Suprapubic skin (tissue), 4 donors: ENCODE measurements around the gene TBC1D22A. TPM values are rescaled to one million over a fixed set of nuclear protein-coding genes. Genes with fewer than 3 reads are reported as not detected.
A peak's percentile ranks its signal among the peaks of the same experiment; 100 is the strongest.

Experiments used
- DNase-seq, 2 donors: peaks; one replicate each; pipeline ENCODE4 v3.0.0-alpha.2; 2019; ENCODE audit warnings: low spot score in 2 of 2
- H3K27ac ChIP-seq: fragments of 200-600 bp; sonication (generic); one replicate; pipeline ENCODE4 v1.5.1; 2019
- H3K27me3 ChIP-seq: fragments of 200-600 bp; sonication (generic); one replicate; pipeline ENCODE4 v1.5.1; 2019
- H3K36me3 ChIP-seq: fragments of 200-600 bp; sonication (generic); one replicate; pipeline ENCODE4 v1.5.1; 2019
- H3K4me1 ChIP-seq: fragments of 200-600 bp; sonication (generic); one replicate; pipeline ENCODE4 v1.5.1; 2019
- H3K4me3 ChIP-seq: fragments of 200-600 bp; sonication (generic); one replicate; pipeline ENCODE4 v1.5.1; 2019; ENCODE audit warnings: mild to moderate bottlenecking
- H3K9me3 ChIP-seq: fragments of 200-600 bp; sonication (generic); one replicate; pipeline ENCODE4 v1.5.1; 2019
- CTCF ChIP-seq, 2 donors: fragments of 200-600 bp in 1 of 2; fragments of 450-650 bp in 1 of 2; sonication (generic) in 1 of 2; IDR thresholded peaks; one replicate each; pipeline ENCODE4 v1.5.1; 2016 to 2019; ENCODE audit warnings: antibody characterized with exemption in 2 of 2, mild to moderate bottlenecking in 1 of 2, moderate library complexity in 1 of 2
- EP300 ChIP-seq: sonication (generic); formaldehyde crosslinking; IDR thresholded peaks from one replicate; pipeline ENCODE4 v1.6.1; 2017; ENCODE audit warnings: antibody characterized with exemption
- POLR2A ChIP-seq, 2 donors: fragments of 450-650 bp; IDR thresholded peaks; one replicate each; pipeline ENCODE4 v1.6.1; 2017; ENCODE audit warnings: antibody characterized with exemption in 2 of 2, mild to moderate bottlenecking in 2 of 2, moderate library complexity in 2 of 2
- POLR2AphosphoS5 ChIP-seq, 3 donors: sonication (generic); formaldehyde crosslinking; IDR thresholded peaks; one replicate each; pipeline ENCODE4 v1.6.1; 2017; ENCODE audit warnings: antibody characterized with exemption in 3 of 3
- WGBS: methylation state at CpG from one replicate; pipeline ENCODE4 v1.1.5; 2018; 5-methylcytosine and 5-hydroxymethylcytosine counted together
- total RNA-seq, 4 donors: library from RNA; depleted of rRNA; stranded (reverse); fragments of >200 nt; gene quantifications; one replicate each; pipeline ENCODE4 v1.1.0, GENCODE V29; 2016

The TBC1D22A gene
- total RNA-seq, 4 donors from 2014 or later, result 24.8 to 43.2 (median 35.4) TPM

- no peak for DNase-seq
- peaks cover 6% of the 10 kb centered on the region for H3K36me3 ChIP-seq
- peaks cover 11% of the 10 kb centered on the region for H3K4me1 ChIP-seq
- no peak overlapping the region for H3K27ac ChIP-seq
- TF ChIP-seq POLR2AphosphoS5 (IDR thresholded peaks at IDR 0.05) (no peak), CTCF (IDR thresholded peaks at IDR 0.05) (no peak), POLR2A (IDR thresholded peaks at IDR 0.05) (no peak)
- H3K9me3 ChIP-seq, result no peaks in the 10 kb centered on the region
- 91% methylated on average over 26 of the region's 27 CpGs for WGBS
- no peaks in the 10 kb centered on the region for H3K27me3 ChIP-seq
- no peak overlapping the region for H3K4me3 ChIP-seq
Measured at GRCh38 chr22:47041271-47042115, 279.0 kb downstream of the TBC1D22A start.

DNA sequence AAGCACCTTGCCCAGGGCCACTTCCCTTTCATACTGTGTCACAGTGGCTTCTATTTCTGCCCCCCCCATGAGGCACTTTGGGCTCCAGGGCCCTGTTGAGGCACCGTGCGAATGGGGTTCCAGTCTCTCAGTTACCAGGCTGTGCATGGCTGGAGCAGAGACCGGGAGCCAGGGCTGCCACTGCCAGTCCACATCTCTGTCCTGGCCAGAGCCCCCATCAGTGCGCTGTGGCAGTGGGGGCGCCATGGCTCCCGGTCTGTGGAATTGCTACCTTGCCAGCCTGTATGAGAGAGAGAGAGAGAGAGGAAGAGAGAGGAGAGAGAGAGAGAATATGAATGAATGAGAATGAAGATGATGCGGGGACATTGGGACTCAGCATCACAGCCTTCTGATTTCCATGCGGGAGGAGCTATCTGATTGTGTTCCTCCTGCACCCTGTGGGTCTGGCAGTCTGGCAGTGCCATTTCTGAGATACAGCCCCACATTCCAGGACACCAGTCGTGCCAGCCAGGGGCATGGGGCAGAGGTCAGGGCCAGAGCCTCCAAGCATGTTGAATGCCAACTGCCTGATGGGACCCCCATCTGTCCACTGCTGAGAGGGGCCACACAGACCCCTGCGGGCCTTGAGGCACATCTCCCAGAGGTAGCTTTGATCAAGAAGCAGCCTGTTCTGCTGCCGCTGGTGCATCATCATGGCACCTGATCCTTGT is 279.8 kb downstream of the TBC1D22A start:
- WGBS, result 94% methylated on average over 11 of the region's 11 CpGs
- no peak for TF ChIP-seq POLR2A (IDR thresholded peaks at IDR 0.05)
- no peak for TF ChIP-seq POLR2AphosphoS5 (IDR thresholded peaks at IDR 0.05)
- no peak for TF ChIP-seq EP300
- TF ChIP-seq CTCF (IDR thresholded peaks at IDR 0.05), result no peak
- peaks cover 4% of the 10 kb centered on the region for H3K36me3 ChIP-seq
- peaks cover 11% of the 10 kb centered on the region for H3K4me1 ChIP-seq
- no peaks in the 10 kb centered on the region for H3K27me3 ChIP-seq
- no peaks in the 10 kb centered on the region for H3K9me3 ChIP-seq
- no peak for DNase-seq
- H3K27ac ChIP-seq, result no peak overlapping the region
- no peak overlapping the region for H3K4me3 ChIP-seq

- WGBS, result 96% methylated on average over 16 of the region's 18 CpGs
- Histone ChIP-seq H3K9me3 (no peaks in the 10 kb centered on the region), H3K27ac (no peak overlapping the region), H3K4me3 (no peak overlapping the region), H3K27me3 (no peaks in the 10 kb centered on the region), H3K36me3 (peaks cover 4% of the 10 kb centered on the region), H3K4me1 (peaks cover 11% of the 10 kb centered on the region)
- DNase-seq, result no peak
- TF ChIP-seq CTCF (IDR thresholded peaks at IDR 0.05) (no peak), POLR2A (IDR thresholded peaks at IDR 0.05) (no peak)
Measured at GRCh38 chr22:47042861-47043496, 280.5 kb downstream of the TBC1D22A start.

- TF ChIP-seq POLR2A (IDR thresholded peaks at IDR 0.05) (no peak), CTCF (IDR thresholded peaks at IDR 0.05) (no peak), POLR2AphosphoS5 (IDR thresholded peaks at IDR 0.05) (no peak), EP300 (no peak)
- H3K27ac ChIP-seq, result no peak overlapping the region
- no peaks in the 10 kb centered on the region for H3K9me3 ChIP-seq
- H3K4me1 ChIP-seq, result peaks cover 11% of the 10 kb centered on the region
- peak in 1 of 2 donors; percentile 62 for DNase-seq
- H3K27me3 ChIP-seq, result no peaks in the 10 kb centered on the region
- H3K36me3 ChIP-seq, result no peaks in the 10 kb centered on the region
- no peak overlapping the region for H3K4me3 ChIP-seq
- WGBS, result 60% methylated on average over 8 of the region's 19 CpGs
Measured at GRCh38 chr22:47043835-47044721, 281.6 kb downstream of the TBC1D22A start.
